Measurements from ENCODE around the gene CNNM1. TPM values are rescaled to one million over a fixed set of nuclear protein-coding genes. Genes with fewer than 3 reads are reported as not detected.

CNNM1 gene
- total and polyA plus RNA-seq, 11 donors: 0.04 to 0.43 (median 0.11) TPM; not detected in 4

- Histone ChIP-seq H3K4me3 (no peak overlapping the region), H3K36me3 (peaks cover 0 to 10% (median 0%) of the 10 kb centered on the region in 9 donors), H3K27ac (no peak overlapping the region), H3K4me1 (peaks cover 0 to 45% (median 11%) of the 10 kb centered on the region in 12 donors), H3K9me3 (no peaks in the 10 kb centered on the region), H3K27me3 (no peaks in the 10 kb centered on the region)
- TF ChIP-seq POLR2A (IDR thresholded peaks at IDR 0.05): no peak
- no peak for ATAC-seq
- WGBS, 4 donors: 75 to 87% (median 78%) methylated on average over 9 of the region's 9 CpGs
- intact Hi-C loops (cut with DNase I): loop anchor here in 8 of 10 donors (5.0 to 10.0 kb wide), 3 partner anchors 42 to 315 kb away; partner anchors contain the start of gene GOT1 (in 5 of the 8)
- DNase-seq: no peak
Measured at GRCh38 chr10:99389729-99390480, 60.7 kb downstream of the CNNM1 start.

GRCh38 chr10:99391346-99391745 is 62.2 kb downstream of the CNNM1 start:
- 66 to 78% (median 70%) methylated on average over 2 of the region's 2 CpGs for WGBS, 4 donors
- Histone ChIP-seq H3K4me3 (no peak overlapping the region), H3K9me3 (no peaks in the 10 kb centered on the region), H3K4me1 (peaks cover 0 to 60% (median 15%) of the 10 kb centered on the region in 12 donors), H3K36me3 (peaks cover 0 to 25% (median 9%) of the 10 kb centered on the region in 9 donors), H3K27ac (peak overlapping the region in 4 of 12 donors; percentile 9 to 62 (median 32)), H3K27me3 (no peaks in the 10 kb centered on the region)
- TF ChIP-seq POLR2A (IDR thresholded peaks at IDR 0.05) (no peak), CTCF (IDR thresholded peaks at IDR 0.05) (no peak)
- DNase-seq (no peak), ATAC-seq (peak in 2 of 4 donors; percentile 19 to 26)
- intact Hi-C loops (cut with DNase I): loop anchor here in 8 of 10 donors (5.0 to 10.0 kb wide), 3 partner anchors 41 to 313 kb away; partner anchors contain the start of gene GOT1 (in 5 of the 8)

- ATAC-seq: no peak
- peaks cover 0 to 42% (median 24%) of the 10 kb centered on the region in 9 donors for H3K36me3 ChIP-seq
- no peak overlapping the region for H3K4me3 ChIP-seq
- peak overlapping the region in 1 of 12 donors; percentile 42 for H3K27ac ChIP-seq
- no peaks in the 10 kb centered on the region for H3K9me3 ChIP-seq
- intact Hi-C loops (cut with DNase I): loop anchor here (2.0 to 10.0 kb wide), 7 partner anchors 38 to 318 kb away; partner anchors contain the start of gene GOT1 (in 6 of the 10)
- DNase-seq: no peak
- peaks cover 0 to 62% (median 15%) of the 10 kb centered on the region in 12 donors for H3K4me1 ChIP-seq
- WGBS, 4 donors: 52 to 62% (median 54%) methylated on average over 2 of the region's 2 CpGs
- H3K27me3 ChIP-seq: no peaks in the 10 kb centered on the region
- TF ChIP-seq POLR2A (IDR thresholded peaks at IDR 0.05) (no peak), CTCF (IDR thresholded peaks at IDR 0.05) (no peak)
Measured at GRCh38 chr10:99393036-99393435, 63.9 kb downstream of the CNNM1 start.

- Histone ChIP-seq H3K4me3 (no peak overlapping the region), H3K36me3 (peaks cover 0 to 48% (median 29%) of the 10 kb centered on the region in 9 donors), H3K9me3 (no peaks in the 10 kb centered on the region), H3K4me1 (peaks cover 0 to 62% (median 15%) of the 10 kb centered on the region in 12 donors), H3K27me3 (no peaks in the 10 kb centered on the region), H3K27ac (no peak overlapping the region)
- intact Hi-C loops (cut with DNase I): loop anchor here (2.0 to 10.0 kb wide), 7 partner anchors 37 to 317 kb away; partner anchors contain the start of gene GOT1 (in 6 of the 10)
- TF ChIP-seq CTCF (IDR thresholded peaks at IDR 0.05) (no peak), POLR2A (IDR thresholded peaks at IDR 0.05) (no peak)
- WGBS, 4 donors: 71 to 88% (median 79%) methylated on average over 5 of the region's 5 CpGs
- DNase-seq (no peak), ATAC-seq (peak in 1 of 4 donors; percentile 4)
Measured at GRCh38 chr10:99393683-99394082, 64.5 kb downstream of the CNNM1 start.

Data from heart left ventricle (tissue), 16 donors.